ENCODE results near the gene TMCO4.

- TF ChIP-seq POLR2A (IDR thresholded peaks at IDR 0.05; ENCODE audit: low read depth, low read length) (no peak), CHD1 (IDR thresholded peaks at IDR 0.05; ENCODE audit: low read depth, low read length) (no peak), RCOR1 (IDR thresholded peaks at IDR 0.05; ENCODE audit: insufficient replicate concordance, low read length) (no peak), CEBPB (IDR thresholded peaks at IDR 0.05; ENCODE audit: low read depth, low read length) (no peak), RFX5 (IDR thresholded peaks at IDR 0.05; ENCODE audit: low read depth, low read length) (no peak), FOS (IDR thresholded peaks at IDR 0.05; ENCODE audit: low read depth, low read length) (no peak), CTCF (conservative IDR thresholded peaks at IDR 0.05; ENCODE audit: low read depth, low read length) (no peak), RAD21 (IDR thresholded peaks at IDR 0.05; ENCODE audit: low read length) (no peak), NFE2L2 (IDR thresholded peaks at IDR 0.05; ENCODE audit: low read depth, low read length) (no peak)
- TF ChIP-seq, protein P1, sequence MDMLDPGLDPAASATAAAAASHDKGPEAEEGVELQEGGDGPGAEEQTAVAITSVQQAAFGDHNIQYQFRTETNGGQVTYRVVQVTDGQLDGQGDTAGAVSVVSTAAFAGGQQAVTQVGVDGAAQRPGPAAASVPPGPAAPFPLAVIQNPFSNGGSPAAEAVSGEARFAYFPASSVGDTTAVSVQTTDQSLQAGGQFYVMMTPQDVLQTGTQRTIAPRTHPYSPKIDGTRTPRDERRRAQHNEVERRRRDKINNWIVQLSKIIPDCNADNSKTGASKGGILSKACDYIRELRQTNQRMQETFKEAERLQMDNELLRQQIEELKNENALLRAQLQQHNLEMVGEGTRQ (IDR thresholded peaks at IDR 0.05; ENCODE audit: low read depth, low read length) = no peak
These were observed 119.1 kb downstream of the TMCO4 start for GRCh38 chr1:19680644-19681043.
